LoVo (cell line): ENCODE measurements around the gene NDUFS8.

Experiments
- DNase-seq: peaks from one replicate; pipeline ENCODE4 v3.0.0-alpha.2; 2016; ENCODE audit warnings: low spot score

NDUFS8 gene

DNA sequence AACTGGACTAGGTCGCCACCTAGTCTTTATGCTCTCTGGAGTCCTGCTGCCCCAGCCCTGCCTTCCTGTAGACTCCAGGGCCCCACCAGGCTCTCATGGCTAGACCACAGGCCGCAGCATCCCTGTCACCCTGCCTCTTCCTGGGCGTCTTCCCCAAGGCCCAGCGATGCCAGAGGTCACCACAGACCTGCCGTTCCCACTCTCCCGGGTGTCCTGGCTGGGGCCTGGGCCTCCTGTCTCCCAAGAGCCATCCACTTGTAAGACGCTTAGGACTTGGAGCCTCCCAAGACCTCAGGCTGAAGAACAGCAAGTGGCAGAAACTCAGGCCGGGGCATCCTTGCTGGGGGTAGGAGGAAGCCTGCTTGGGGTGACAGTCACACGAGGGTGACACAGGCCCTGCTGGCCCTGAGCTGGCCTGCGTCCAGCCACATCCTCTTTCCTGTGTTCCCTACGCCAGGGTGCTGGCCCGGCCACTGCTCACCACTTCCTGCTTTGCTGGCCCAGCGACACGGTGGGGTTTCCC lies 6.3 kb downstream of the NDUFS8 start:
- DNase-seq = no peak

DNA sequence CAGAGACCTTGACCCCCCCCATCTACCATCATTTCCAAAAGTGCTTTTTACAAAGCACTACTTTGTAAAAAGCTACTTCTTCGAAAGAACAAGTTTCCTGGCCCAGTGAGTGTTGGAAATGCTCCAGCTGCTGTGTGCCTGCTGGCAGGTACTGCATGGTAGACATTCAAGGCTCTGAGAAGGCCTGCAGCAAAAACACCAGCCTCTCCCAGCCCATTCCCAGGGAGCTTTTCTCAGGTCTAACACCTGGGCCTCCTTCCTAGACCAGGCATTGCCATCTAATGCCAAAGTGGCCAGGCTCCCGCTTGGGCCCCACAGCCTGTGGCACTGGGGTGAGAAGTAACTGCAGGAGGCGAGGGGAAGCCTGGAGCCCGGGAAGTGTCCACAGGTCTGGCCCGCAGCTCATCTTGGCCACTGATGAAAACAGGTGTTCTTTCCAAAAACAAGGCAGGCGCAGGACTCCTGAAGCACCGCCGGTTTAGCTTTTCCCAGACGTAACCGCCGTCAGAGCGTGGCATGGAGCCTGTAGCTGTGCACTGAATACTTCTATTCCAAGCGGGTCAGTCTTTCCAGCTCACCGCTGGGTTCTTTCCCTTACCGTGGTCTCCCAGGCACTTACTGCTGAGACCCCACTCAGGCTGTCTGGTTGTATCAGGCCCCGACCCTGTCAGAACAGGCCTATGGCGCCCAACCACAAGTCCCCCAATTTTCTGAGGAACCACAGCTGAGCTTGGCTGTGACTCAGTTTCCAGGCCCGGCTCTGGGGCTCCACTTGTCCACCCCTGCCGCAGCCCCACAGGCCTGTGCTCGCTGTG lies 7.1 kb downstream of the NDUFS8 start:
- DNase-seq = no peak

DNA sequence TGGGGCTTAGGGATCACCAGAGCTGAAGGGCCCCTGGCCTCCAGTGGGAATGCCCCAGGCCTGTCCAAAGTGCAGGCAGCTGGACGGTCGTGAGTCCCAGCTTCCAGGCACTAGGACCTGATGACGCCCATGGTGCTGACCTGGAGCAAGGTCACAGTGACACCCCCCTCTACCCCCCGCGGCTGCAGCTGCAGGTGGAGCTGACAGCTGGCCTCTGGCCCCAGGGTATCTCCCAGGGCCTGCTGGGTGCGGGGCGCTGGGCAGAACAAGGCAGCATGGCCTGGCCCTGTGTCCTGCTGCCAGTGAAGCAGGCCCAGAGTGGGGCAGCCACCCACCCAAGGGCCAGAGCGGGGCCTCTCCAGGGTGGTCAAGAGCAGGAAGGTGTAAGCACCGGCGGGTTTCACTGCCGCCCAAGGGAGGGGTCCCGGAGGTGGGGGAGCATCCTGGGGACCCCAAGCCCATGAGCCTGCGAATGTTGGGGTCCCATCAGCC lies 7.8 kb downstream of the NDUFS8 start:
- no peak for DNase-seq

DNA sequence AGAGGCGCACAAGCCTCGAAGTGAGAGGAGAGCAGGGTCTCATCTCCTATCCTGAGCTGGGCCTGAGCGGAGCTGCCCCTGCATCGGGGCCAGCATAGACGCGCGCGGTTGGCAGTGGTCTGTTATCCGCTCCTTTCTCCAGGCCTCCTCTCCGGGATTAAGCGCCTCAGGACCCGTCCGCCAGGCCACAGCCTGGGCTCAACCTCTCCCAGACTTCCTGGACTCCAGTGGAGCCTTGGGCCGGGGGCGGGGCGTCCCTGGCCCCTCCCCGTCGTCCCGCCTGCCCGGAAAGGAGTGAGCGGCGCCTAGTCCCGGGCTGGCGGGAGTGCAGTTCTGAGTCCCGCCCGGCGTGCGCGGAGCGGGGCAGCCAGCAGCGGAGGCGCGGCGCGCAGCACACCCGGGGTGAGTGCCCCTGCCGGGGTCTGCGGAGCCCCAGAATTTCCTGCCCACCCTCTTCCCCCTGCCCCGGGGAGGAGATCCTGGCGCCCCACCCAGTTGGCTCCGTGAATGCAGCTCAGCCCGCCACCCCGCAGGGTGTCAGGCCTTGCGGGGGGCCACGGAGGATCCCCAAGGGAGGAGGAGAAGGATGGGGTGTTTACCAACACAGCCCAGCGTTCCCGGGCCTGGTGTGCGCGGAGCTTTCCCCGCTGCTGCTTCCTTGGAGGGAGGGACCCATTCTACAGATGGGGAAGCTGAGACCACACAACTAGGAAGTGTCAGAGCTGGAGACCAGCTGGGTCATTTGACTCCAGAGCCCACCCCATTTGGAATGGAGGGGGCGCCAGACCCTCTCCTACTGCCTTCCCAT lies 8.4 kb downstream of the NDUFS8 start, which contains the start of gene TCIRG1:
Gene TCIRG1, plus strand, starts transcription at position 308 of the 808 bp plus-strand sequence. CDS start 2,247 bp downstream, outside the sequence.
- peak; percentile 88 for DNase-seq

DNA sequence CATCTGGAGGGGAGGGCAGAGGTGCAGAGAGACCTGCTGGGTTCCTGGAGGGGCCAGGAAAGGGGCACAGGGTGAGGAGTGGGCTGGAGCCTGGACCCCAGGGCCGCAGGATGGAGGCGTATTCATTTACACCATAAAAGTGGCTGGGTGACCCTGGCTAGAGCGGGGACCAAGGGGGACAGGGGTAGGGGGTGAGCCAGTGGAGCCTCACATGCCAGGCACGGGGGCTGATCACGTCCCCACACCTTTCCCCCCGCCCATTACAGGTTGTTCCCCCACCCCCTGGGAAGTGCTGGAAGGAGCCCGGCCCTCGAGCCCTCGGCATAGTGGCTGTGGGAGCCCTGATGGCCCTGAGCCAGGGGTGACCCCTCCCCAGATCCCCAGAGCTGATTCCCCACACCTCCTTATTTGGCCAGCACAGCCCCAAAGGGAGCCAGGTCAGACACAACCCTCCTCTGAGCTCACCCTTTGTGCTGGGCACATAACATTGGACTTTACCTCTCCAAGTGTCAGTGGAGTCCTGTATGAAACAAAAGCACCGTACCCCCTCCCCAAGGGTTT lies 9.1 kb downstream of the NDUFS8 start:
- no peak for DNase-seq

DNA sequence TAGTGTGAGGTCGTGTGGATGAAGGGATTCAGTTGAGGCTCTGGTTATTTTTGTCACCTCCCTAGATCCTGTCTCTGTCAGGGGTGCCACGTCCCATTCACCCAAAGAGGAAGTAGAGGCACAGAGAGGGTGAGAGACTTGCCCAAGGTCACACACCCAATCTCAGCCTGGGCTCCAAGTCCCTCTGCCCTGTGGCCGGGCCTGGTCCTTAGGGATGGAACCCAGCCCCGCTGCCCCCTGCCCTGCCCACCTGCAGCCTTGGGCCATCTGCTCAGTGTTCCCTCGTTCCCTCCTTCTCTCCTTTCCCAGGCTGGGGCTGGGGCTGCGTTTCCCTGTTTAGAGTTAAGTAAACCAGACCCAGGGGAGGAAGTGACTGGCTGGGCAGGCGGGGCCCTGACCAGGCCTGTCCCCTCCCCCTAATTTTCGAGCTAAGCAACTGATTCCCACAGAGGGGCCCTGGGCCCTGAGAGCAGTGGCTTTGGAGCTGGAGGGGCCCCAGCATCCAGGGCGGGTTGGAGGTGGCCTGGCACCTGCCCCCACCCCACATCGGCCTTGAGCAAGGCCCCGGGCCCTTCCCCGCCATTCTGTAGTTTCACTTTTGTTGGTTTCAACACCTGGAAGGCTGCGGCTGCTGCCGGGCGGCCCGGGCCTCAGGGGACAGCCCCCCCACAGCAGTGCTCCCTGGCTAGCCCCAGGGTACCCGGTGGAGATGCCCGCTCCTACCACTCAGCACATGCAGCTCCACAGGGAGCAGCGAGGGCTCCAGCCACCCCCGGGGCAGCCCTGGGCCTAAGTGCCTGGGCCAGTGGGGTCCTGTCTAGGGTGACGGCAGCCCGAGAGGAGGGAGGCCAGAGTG lies 9.8 kb downstream of the NDUFS8 start:
- no peak for DNase-seq

DNA sequence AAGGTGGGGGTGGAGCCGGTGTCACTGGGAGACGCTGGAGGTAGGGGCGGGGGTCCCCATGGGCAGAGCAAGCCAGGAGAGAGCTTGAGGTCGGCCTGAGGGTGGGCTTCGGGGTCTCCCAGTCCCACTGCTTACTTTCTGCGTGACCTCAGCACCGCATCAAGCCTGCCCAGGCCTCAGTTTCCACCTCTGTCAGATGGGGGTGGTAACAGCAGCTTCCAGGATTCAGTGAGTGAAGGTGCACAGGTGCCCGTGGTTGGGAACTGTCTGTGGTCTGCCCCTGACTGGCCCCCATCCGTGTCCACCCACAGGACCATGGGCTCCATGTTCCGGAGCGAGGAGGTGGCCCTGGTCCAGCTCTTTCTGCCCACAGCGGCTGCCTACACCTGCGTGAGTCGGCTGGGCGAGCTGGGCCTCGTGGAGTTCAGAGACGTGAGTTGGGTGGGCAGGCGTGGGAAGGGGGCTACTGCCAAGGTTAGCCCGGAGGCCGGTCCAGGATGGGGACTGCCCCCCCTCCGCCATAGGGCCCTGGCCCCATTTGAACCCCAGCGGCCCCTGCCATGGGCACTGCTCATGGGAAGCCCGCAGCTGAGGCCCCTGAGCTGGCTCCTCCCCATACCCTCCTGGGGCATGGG lies 10.6 kb downstream of the NDUFS8 start:
- DNase-seq = no peak

DNA sequence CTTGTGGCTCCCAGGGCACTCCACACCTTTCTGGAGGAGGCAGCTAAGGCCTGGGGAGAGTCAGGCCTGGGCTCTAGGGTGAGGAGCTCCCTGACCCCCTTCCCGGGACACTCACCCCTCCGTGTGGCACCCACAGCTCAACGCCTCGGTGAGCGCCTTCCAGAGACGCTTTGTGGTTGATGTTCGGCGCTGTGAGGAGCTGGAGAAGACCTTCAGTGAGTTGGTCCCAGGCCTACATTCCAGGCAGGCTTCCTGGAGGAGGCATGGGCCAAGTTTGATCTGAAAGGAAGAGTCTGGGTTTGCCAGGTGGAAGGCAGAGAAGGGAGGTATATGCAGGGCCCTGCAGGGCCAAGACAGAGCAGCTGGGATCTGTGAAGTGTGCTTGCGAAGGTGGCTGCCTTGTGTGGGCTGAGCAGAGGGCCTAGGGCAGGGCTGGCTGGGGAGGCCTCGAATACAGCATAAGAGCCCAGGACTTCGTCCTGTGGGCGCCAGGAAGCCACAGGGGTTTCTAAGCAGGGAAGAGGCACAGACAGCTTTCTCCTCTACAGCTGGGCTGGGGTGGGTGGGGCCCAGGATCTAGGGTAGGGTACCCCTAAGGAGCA lies 11.2 kb downstream of the NDUFS8 start:
- no peak for DNase-seq

DNA sequence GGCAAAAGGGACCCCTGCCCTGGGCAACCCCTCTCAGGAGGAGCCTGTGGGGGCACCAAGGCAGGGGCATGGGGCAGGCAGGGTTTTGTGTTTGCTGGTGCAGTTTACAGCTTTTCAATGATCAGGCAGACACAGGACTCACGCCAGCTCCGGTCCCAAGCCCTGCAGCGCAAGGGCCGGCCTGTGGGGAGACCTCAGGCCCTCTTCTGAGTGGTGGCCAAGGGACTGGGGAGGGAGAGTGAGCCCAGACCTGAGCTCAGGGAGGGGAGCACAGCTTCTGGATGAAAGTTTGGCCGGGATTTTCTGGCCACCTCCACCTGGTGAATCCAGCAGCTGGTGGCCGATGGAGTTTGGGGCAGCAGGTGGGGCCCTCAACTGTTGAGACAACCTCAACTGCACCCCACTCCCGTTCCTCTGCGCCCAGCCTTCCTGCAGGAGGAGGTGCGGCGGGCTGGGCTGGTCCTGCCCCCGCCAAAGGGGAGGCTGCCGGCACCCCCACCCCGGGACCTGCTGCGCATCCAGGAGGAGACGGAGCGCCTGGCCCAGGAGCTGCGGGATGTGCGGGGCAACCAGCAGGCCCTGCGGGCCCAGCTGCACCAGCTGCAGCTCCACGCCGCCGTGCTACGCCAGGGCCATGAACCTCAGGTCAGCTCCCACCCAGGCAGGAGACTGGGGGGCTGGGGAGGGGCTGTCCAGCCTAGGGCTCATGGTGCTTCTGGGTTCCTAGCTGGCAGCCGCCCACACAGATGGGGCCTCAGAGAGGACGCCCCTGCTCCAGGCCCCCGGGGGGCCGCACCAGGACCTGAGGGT lies 11.9 kb downstream of the NDUFS8 start:
- no peak for DNase-seq

DNA sequence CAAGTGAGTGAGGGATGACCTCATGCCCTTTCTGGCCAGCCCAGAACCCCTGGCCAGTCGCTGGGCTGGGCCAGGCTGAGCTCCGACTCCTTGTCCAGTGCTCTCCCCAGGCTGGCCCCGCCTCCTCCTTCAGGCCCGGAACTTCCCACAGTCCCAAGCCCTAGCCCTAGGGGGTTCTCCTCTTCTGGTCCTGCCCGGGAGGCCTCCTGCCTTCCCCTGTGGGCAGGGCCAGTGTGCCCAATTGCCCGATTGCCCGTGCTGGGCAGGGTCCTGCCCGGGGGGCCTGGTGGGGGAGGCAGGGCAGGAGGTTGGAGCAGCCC lies 12.5 kb downstream of the NDUFS8 start:
- no peak for DNase-seq

DNA sequence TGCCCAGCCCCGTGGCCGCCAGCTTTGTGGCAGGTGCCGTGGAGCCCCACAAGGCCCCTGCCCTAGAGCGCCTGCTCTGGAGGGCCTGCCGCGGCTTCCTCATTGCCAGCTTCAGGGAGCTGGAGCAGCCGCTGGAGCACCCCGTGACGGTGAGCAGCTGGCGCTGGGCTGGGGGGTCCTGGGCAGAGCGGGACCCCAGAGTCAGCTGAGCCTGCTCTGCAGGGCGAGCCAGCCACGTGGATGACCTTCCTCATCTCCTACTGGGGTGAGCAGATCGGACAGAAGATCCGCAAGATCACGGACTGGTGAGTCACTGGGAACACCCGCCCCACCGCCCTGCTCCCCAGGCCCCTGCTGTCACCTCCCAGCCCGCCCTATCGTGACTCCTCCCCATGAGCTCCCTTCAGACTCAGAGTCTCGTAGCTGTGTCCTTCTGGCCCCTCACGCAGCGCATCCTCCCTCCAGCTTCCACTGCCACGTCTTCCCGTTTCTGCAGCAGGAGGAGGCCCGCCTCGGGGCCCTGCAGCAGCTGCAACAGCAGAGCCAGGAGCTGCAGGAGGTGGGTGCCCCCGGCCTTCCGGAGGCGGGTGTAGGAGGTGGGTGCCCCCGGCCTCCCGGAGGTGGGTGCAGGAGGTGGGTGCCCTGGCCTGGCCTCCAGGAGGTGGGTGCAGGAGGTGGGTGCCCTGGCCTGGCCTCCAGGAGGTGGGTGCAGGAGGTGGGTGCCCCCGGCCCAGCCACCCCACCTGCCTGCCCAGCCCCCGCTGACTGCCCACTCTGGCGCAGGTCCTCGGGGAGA lies 13.1 kb downstream of the NDUFS8 start:
- DNase-seq = no peak

DNA sequence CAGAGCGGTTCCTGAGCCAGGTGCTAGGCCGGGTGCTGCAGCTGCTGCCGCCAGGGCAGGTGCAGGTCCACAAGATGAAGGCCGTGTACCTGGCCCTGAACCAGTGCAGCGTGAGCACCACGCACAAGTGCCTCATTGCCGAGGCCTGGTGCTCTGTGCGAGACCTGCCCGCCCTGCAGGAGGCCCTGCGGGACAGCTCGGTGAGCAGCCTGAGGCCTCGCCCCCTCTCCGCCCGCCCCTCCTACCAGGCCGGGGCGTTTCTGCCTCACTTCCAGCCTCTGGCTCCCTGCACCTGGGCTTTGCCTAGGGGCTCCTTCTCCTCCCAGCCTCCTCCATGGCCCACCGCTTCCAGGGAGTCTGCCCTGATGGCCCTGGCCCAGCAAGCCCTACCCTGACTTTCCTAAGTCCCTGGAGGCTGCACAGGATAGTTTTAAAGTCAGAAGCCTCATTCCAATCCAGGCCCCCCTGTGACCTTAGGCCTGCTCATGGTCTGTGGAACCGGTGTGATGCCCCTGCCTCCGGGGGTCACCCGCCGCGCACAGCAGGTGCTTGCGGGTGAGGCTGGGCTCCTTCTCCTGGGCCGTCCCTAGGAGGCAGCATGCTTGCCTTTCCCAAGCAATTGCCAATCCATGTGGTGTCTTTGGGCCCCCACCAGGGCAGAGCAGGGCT lies 13.8 kb downstream of the NDUFS8 start:
- DNase-seq = no peak

DNA sequence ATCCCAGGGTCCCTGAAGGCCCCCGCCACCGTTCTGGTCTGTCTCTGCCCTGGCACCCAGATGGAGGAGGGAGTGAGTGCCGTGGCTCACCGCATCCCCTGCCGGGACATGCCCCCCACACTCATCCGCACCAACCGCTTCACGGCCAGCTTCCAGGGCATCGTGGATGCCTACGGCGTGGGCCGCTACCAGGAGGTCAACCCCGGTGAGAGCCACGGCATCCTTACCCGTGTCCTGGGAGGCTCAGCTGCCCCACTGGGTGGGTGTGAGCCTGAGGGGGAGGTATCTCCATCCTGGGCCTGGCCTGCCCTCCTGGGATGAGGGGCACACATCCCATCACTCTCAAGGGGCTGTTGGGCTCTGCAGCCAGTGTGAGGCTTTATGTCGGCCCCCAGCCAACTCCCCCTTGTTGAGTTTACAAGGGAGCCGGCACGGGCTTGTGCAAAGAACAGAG lies 14.4 kb downstream of the NDUFS8 start:
- DNase-seq = no peak

DNA sequence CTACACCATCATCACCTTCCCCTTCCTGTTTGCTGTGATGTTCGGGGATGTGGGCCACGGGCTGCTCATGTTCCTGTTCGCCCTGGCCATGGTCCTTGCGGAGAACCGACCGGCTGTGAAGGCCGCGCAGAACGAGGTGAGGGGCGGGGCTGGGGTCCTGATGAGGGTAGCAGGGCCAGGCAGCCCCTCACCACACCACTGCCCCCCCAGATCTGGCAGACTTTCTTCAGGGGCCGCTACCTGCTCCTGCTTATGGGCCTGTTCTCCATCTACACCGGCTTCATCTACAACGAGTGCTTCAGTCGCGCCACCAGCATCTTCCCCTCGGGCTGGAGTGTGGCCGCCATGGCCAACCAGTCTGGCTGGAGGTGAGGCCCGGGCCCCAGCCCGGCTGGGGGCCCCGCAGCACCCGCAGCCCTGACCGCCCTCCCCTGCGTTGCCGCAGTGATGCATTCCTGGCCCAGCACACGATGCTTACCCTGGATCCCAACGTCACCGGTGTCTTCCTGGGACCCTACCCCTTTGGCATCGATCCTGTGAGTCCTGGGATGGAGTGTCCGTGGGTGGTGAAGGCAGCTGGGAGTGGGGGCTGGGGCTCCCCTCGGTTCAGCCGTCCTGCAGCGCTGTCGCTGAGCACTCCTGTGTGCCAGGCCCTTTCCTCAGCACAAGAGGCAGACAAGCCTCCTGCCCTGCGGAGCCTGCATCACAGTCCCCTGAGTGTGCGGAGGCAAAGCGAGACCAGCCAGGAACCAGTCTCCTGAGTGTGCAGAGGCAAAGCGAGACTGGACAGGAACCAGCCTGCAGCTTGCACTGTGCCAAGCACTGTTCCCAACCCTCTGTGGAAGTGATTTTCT lies 17.2 kb downstream of the NDUFS8 start:
- DNase-seq = no peak

DNA sequence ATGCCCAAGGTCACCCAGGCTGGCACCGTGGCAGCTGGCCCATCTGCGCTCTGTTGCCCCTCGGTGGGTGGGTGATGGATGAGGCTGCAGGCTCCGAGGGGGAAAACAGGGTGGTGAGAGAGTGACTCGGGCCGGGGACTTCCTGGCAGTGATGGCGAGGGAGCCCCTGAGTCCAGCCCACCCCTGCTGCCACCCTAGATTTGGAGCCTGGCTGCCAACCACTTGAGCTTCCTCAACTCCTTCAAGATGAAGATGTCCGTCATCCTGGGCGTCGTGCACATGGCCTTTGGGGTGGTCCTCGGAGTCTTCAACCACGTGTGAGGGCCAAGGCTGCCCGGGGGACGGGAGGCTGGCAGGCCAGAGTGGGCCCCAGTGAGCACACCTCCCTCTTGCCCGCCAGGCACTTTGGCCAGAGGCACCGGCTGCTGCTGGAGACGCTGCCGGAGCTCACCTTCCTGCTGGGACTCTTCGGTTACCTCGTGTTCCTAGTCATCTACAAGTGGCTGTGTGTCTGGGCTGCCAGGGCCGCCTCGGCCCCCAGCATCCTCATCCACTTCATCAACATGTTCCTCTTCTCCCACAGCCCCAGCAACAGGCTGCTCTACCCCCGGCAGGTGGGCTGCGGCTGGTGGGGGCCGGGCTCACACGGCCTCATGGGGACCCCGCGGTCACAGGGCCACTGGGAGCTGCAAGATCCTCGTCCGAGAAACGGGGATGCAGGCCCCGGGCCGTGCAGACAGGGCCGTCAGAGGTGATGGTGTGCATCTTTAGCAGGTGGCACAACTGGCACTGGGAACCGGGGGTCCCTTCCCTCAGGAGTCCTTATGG lies 18.4 kb downstream of the NDUFS8 start:
- DNase-seq = no peak
